ENCODE measurements around the gene RSPH3. TPM values are rescaled to one million over a fixed set of nuclear protein-coding genes. Genes with fewer than 3 reads are reported as not detected.

Gene RSPH3
- total RNA-seq (1 to 10 TPM; 4.2 to 4.4 TPM), polyA plus RNA-seq (3.3 TPM)

- Mint-ChIP-seq H3K27me3 (no peaks in the 10 kb centered on the region), H3K27ac (peak within 1 kb of the TSS; percentile 83 to 98 (median 94)), H3K9me3 (no peaks in the 10 kb centered on the region), H3K36me3 (peaks cover 0 to 11% (median 7%) of the 10 kb centered on the region in 3 donors), H3K4me1 (peaks cover 30 to 47% (median 35%) of the 10 kb centered on the region in 3 donors), H3K4me3 (peak within 1 kb of the TSS; percentile 96 to 99 (median 98))
- H3K4me3 ChIP-seq (ENCODE audit: low read length) = peak within 1 kb of the TSS; percentile 95
- no peaks in the 10 kb centered on the region for H3K27me3 ChIP-seq (ENCODE audit: insufficient read depth, low read length, poor library complexity, severe bottlenecking)
- no peaks in the 10 kb centered on the region for H3K36me3 ChIP-seq (ENCODE audit: insufficient read depth, low read length)
- H3K9me3 ChIP-seq (ENCODE audit: low read length) = no peaks in the 10 kb centered on the region
- peaks cover 20% of the 10 kb centered on the region for H3K4me1 ChIP-seq (ENCODE audit: insufficient read depth, low read length)
- CTCF ChIA-PET = interaction anchor here (0.8 to 14.7 kb wide), 14 partner anchors 9 to 339 kb away, joined by 3 to 261 read pairs (median 4); partner anchors contain the start of gene EZR
- H3K27ac ChIP-seq (ENCODE audit: low read depth, low read length) = peak within 1 kb of the TSS; percentile 86
- POLR2A ChIA-PET = interaction anchor here (0.6 to 1.6 kb wide), 5 partner anchors 9 to 108 kb away, joined by 3 to 5 read pairs (median 3); partner anchors contain the start of gene TAGAP
- DNase-seq = peak; percentile 84 to 91 (median 84)
These were observed at the start of gene RSPH3 for GRCh38 chr6:158999666-159000403. TSS of gene RSPH3 (minus strand) at chr6:159000202. CDS start at chr6:158999550, 652 bp downstream.

- no peak overlapping the region for H3K27ac ChIP-seq (ENCODE audit: low read depth, low read length)
- POLR2A ChIA-PET = no interaction called here
- CTCF ChIA-PET = no interaction called here
These were observed 48.1 kb upstream of the RSPH3 start for GRCh38 chr6:159047891-159048685.

GRCh38 chr6:159045801-159046200 is 45.8 kb upstream of the RSPH3 start:
- Histone ChIP-seq H3K9me3 (ENCODE audit: low read length) (no peaks in the 10 kb centered on the region), H3K36me3 (ENCODE audit: insufficient read depth, low read length) (peaks cover 27% of the 10 kb centered on the region), H3K4me3 (ENCODE audit: low read length) (peak overlapping the region; percentile 54), H3K27me3 (ENCODE audit: insufficient read depth, low read length, poor library complexity, severe bottlenecking) (no peaks in the 10 kb centered on the region), H3K27ac (ENCODE audit: low read depth, low read length) (no peak overlapping the region), H3K4me1 (ENCODE audit: insufficient read depth, low read length) (peaks cover 37% of the 10 kb centered on the region)
- peak overlapping the region; percentile 16 to 100 (median 100) for H3K4me3 Mint-ChIP-seq
- peaks cover 30 to 41% (median 37%) of the 10 kb centered on the region in 3 donors for H3K36me3 Mint-ChIP-seq
- peaks cover 0 to 3% of the 10 kb centered on the region in 2 donors for H3K27me3 Mint-ChIP-seq
- ChIA-PET CTCF (interaction anchor here (1.6 to 11.8 kb wide), 3 partner anchors 34 to 60 kb away, joined by 4 to 288 read pairs (median 100); no protein-coding TSS in a partner anchor), POLR2A (no interaction called here)
- peaks cover 0 to 1% (median 0%) of the 10 kb centered on the region in 5 donors for H3K9me3 Mint-ChIP-seq
- no peak for DNase-seq
- peaks cover 46 to 62% (median 51%) of the 10 kb centered on the region in 3 donors for H3K4me1 Mint-ChIP-seq
- peak overlapping the region; percentile 76 to 100 (median 96) for H3K27ac Mint-ChIP-seq

More at GRCh38 chr6:159047891-159048685, 48.1 kb upstream of the RSPH3 start:
- no peaks in the 10 kb centered on the region for H3K27me3 ChIP-seq (ENCODE audit: insufficient read depth, low read length, poor library complexity, severe bottlenecking)
- H3K36me3 ChIP-seq (ENCODE audit: insufficient read depth, low read length) = peaks cover 9% of the 10 kb centered on the region
- peaks cover 0 to 3% of the 10 kb centered on the region in 2 donors for H3K27me3 Mint-ChIP-seq
- DNase-seq = no peak
- peaks cover 26% of the 10 kb centered on the region for H3K4me1 ChIP-seq (ENCODE audit: insufficient read depth, low read length)
- peaks cover 0 to 1% (median 0%) of the 10 kb centered on the region in 5 donors for H3K9me3 Mint-ChIP-seq
- H3K36me3 Mint-ChIP-seq = peaks cover 11 to 18% (median 14%) of the 10 kb centered on the region in 3 donors
- H3K9me3 ChIP-seq (ENCODE audit: low read length) = no peaks in the 10 kb centered on the region
- peak overlapping the region in 7 of 8 donors; percentile 6 to 84 (median 70) for H3K27ac Mint-ChIP-seq
- peaks cover 34 to 52% (median 42%) of the 10 kb centered on the region in 3 donors for H3K4me1 Mint-ChIP-seq
- H3K4me3 ChIP-seq (ENCODE audit: low read length) = no peak overlapping the region
- H3K4me3 Mint-ChIP-seq = peak overlapping the region in 4 of 7 donors; percentile 47 to 66 (median 58)

GRCh38 chr6:159044899-159045727 is 45.1 kb upstream of the RSPH3 start, which contains the start of gene TAGAP:
TSS of gene TAGAP (minus strand) at chr6:159044991. CDS start at chr6:159044146, 845 bp downstream.
- peaks cover 35 to 48% (median 43%) of the 10 kb centered on the region in 3 donors for H3K36me3 Mint-ChIP-seq
- H3K4me1 Mint-ChIP-seq = peaks cover 53 to 69% (median 58%) of the 10 kb centered on the region in 3 donors
- Histone ChIP-seq H3K27me3 (ENCODE audit: insufficient read depth, low read length, poor library complexity, severe bottlenecking) (no peaks in the 10 kb centered on the region), H3K4me3 (ENCODE audit: low read length) (peak within 1 kb of the TSS; percentile 89), H3K27ac (ENCODE audit: low read depth, low read length) (peak within 1 kb of the TSS; percentile 95), H3K9me3 (ENCODE audit: low read length) (no peaks in the 10 kb centered on the region), H3K36me3 (ENCODE audit: insufficient read depth, low read length) (peaks cover 34% of the 10 kb centered on the region), H3K4me1 (ENCODE audit: insufficient read depth, low read length) (peaks cover 44% of the 10 kb centered on the region)
- peaks cover 0 to 3% of the 10 kb centered on the region in 2 donors for H3K27me3 Mint-ChIP-seq
- ChIA-PET CTCF (interaction anchor here (0.6 to 11.8 kb wide), 14 partner anchors 10 to 90 kb away, joined by 3 to 288 read pairs (median 4); no protein-coding TSS in a partner anchor), POLR2A (interaction anchor here (0.6 to 4.8 kb wide), 16 partner anchors 8 to 191 kb away, joined by 3 to 66 read pairs (median 6); partner anchors contain the start of gene RSPH3)
- H3K4me3 Mint-ChIP-seq = peak within 1 kb of the TSS; percentile 99 to 100 (median 100)
- H3K9me3 Mint-ChIP-seq = peaks cover 0 to 1% (median 0%) of the 10 kb centered on the region in 5 donors
- H3K27ac Mint-ChIP-seq = peak within 1 kb of the TSS; percentile 90 to 100 (median 98)
- peak; percentile 79 to 94 (median 83) for DNase-seq

GRCh38 chr6:159043947-159044346 is 43.9 kb upstream of the RSPH3 start:
- Histone ChIP-seq H3K27me3 (ENCODE audit: insufficient read depth, low read length, poor library complexity, severe bottlenecking) (no peaks in the 10 kb centered on the region), H3K4me3 (ENCODE audit: low read length) (peak overlapping the region; percentile 89), H3K36me3 (ENCODE audit: insufficient read depth, low read length) (peaks cover 40% of the 10 kb centered on the region), H3K4me1 (ENCODE audit: insufficient read depth, low read length) (peaks cover 54% of the 10 kb centered on the region), H3K9me3 (ENCODE audit: low read length) (no peaks in the 10 kb centered on the region), H3K27ac (ENCODE audit: low read depth, low read length) (peak overlapping the region; percentile 95)
- H3K27me3 Mint-ChIP-seq = peaks cover 0 to 3% of the 10 kb centered on the region in 2 donors
- ChIA-PET POLR2A (interaction anchor here (0.6 to 4.8 kb wide), 10 partner anchors 9 to 225 kb away, joined by 3 to 66 read pairs (median 9); partner anchors contain the start of genes EZR and RSPH3), CTCF (interaction anchor here (0.6 to 11.8 kb wide), 21 partner anchors 8 to 91 kb away, joined by 3 to 288 read pairs (median 4); partner anchors contain the start of gene RSPH3)
- peak overlapping the region; percentile 99 to 100 (median 100) for H3K4me3 Mint-ChIP-seq
- H3K4me1 Mint-ChIP-seq = peaks cover 62 to 73% (median 69%) of the 10 kb centered on the region in 3 donors
- DNase-seq = no peak
- H3K27ac Mint-ChIP-seq = peak overlapping the region; percentile 90 to 100 (median 98)
- peaks cover 0 to 1% (median 0%) of the 10 kb centered on the region in 5 donors for H3K9me3 Mint-ChIP-seq
- H3K36me3 Mint-ChIP-seq = peaks cover 41 to 60% (median 55%) of the 10 kb centered on the region in 3 donors

GRCh38 chr6:159043251-159043650 is 43.2 kb upstream of the RSPH3 start:
- DNase-seq = peak in 2 of 5 donors; percentile 68 to 71
- Histone ChIP-seq H3K36me3 (ENCODE audit: insufficient read depth, low read length) (peaks cover 44% of the 10 kb centered on the region), H3K4me1 (ENCODE audit: insufficient read depth, low read length) (peaks cover 58% of the 10 kb centered on the region), H3K27ac (ENCODE audit: low read depth, low read length) (peak overlapping the region; percentile 95), H3K27me3 (ENCODE audit: insufficient read depth, low read length, poor library complexity, severe bottlenecking) (no peaks in the 10 kb centered on the region), H3K9me3 (ENCODE audit: low read length) (no peaks in the 10 kb centered on the region), H3K4me3 (ENCODE audit: low read length) (peak overlapping the region; percentile 89)
- Mint-ChIP-seq H3K27ac (peak overlapping the region; percentile 90 to 100 (median 98)), H3K27me3 (peaks cover 0 to 3% of the 10 kb centered on the region in 2 donors), H3K9me3 (peaks cover 0 to 1% (median 0%) of the 10 kb centered on the region in 5 donors), H3K36me3 (peaks cover 45 to 67% (median 58%) of the 10 kb centered on the region in 3 donors), H3K4me1 (peaks cover 60 to 72% (median 69%) of the 10 kb centered on the region in 3 donors), H3K4me3 (peak overlapping the region; percentile 99 to 100 (median 100))
- ChIA-PET CTCF (interaction anchor here (0.7 to 11.8 kb wide), 17 partner anchors 9 to 173 kb away, joined by 3 to 288 read pairs (median 7); partner anchors contain the start of gene RSPH3), POLR2A (interaction anchor here (0.5 to 4.8 kb wide), 13 partner anchors 10 to 174 kb away, joined by 3 to 66 read pairs (median 13); partner anchors contain the start of gene RSPH3)
